Right atrium auricular region (tissue), 2 donors: ENCODE measurements around the gene IFNG. TPM values are rescaled to one million over a fixed set of nuclear protein-coding genes. Genes with fewer than 3 reads are reported as not detected.

Source experiments
- DNase-seq: peaks from one replicate; pipeline ENCODE4 v3.0.0-alpha.2; 2019; ENCODE audit warnings: low spot score
- H3K27ac ChIP-seq, 2 donors: fragments of 200-600 bp; sonication (generic); 1 replicate in 1 of 2; 2 replicates in 1 of 2; pipeline ENCODE4 v1.5.1; 2016 to 2019
- H3K27me3 ChIP-seq, 2 donors: fragments of 200-600 bp; sonication (generic); one replicate each; pipeline versions ENCODE4 v1.5.1 to v1.6.0; 2017 to 2019
- H3K36me3 ChIP-seq: fragments of 200-600 bp; sonication (generic); one replicate; pipeline ENCODE4 v1.5.1; 2016
- H3K4me1 ChIP-seq, 2 donors: fragments of 200-600 bp; sonication (generic); one replicate each; pipeline versions ENCODE4 v1.5.1 to v1.6.0; 2017 to 2019
- H3K4me3 ChIP-seq, 2 donors: fragments of 200-600 bp; sonication (generic); 1 replicate in 1 of 2; 2 replicates in 1 of 2; pipeline ENCODE4 v1.5.1; 2017 to 2019; ENCODE audit warnings: mild to moderate bottlenecking in 1 of 2, moderate library complexity in 1 of 2
- H3K9me3 ChIP-seq, 2 donors: fragments of 200-600 bp; sonication (generic); one replicate each; pipeline ENCODE4 v1.5.1; 2019
- CTCF ChIP-seq, 2 donors: fragments of 200-600 bp; sonication (generic); IDR thresholded peaks; one replicate each; pipeline ENCODE4 v1.5.1; 2019; ENCODE audit warnings: antibody characterized with exemption in 2 of 2
- total RNA-seq, 2 donors: library from RNA; depleted of rRNA; stranded (reverse); fragments of >200 nt; gene quantifications; one replicate each; pipeline ENCODE4 v1.1.0, GENCODE V29; 2016

Gene IFNG
- total RNA-seq, 2 donors from 2014 or later, result not detected

GRCh38 chr12:68180792-68181744 is 21.5 kb upstream of the IFNG start:
- TF ChIP-seq CTCF (IDR thresholded peaks at IDR 0.05), result no peak

GRCh38 chr12:68178774-68179439 is 19.4 kb upstream of the IFNG start:
- no peak for DNase-seq
- TF ChIP-seq CTCF (IDR thresholded peaks at IDR 0.05), result no peak
- Histone ChIP-seq H3K9me3 (no peaks in the 10 kb centered on the region), H3K4me3 (no peak overlapping the region), H3K27ac (no peak overlapping the region), H3K4me1 (no peaks in the 10 kb centered on the region), H3K27me3 (no peaks in the 10 kb centered on the region), H3K36me3 (no peaks in the 10 kb centered on the region)

More at GRCh38 chr12:68180792-68181744, 21.5 kb upstream of the IFNG start:
- Histone ChIP-seq H3K9me3 (no peaks in the 10 kb centered on the region), H3K4me3 (no peak overlapping the region), H3K27me3 (no peaks in the 10 kb centered on the region), H3K4me1 (no peaks in the 10 kb centered on the region), H3K36me3 (no peaks in the 10 kb centered on the region), H3K27ac (no peak overlapping the region)
- no peak for DNase-seq

- Histone ChIP-seq H3K27ac (no peak overlapping the region), H3K4me3 (no peak overlapping the region), H3K4me1 (no peaks in the 10 kb centered on the region), H3K27me3 (no peaks in the 10 kb centered on the region), H3K9me3 (no peaks in the 10 kb centered on the region), H3K36me3 (no peaks in the 10 kb centered on the region)
- no peak for TF ChIP-seq CTCF (IDR thresholded peaks at IDR 0.05)
- DNase-seq, result no peak
Observed at GRCh38 chr12:68178184-68178583, 18.6 kb upstream of the IFNG start.

- H3K9me3 ChIP-seq, result no peaks in the 10 kb centered on the region
- H3K27ac ChIP-seq, result no peak overlapping the region
- H3K4me1 ChIP-seq, result no peaks in the 10 kb centered on the region
- no peak overlapping the region for H3K4me3 ChIP-seq
- no peak for DNase-seq
- no peaks in the 10 kb centered on the region for H3K36me3 ChIP-seq
- H3K27me3 ChIP-seq, result no peaks in the 10 kb centered on the region
- no peak for TF ChIP-seq CTCF (IDR thresholded peaks at IDR 0.05)
Observed at GRCh38 chr12:68177562-68177961, 18.0 kb upstream of the IFNG start.

GRCh38 chr12:68176257-68176656 is 16.7 kb upstream of the IFNG start:
- H3K27ac ChIP-seq, result no peak overlapping the region
- TF ChIP-seq CTCF (IDR thresholded peaks at IDR 0.05), result no peak
- no peaks in the 10 kb centered on the region for H3K36me3 ChIP-seq
- no peak overlapping the region for H3K4me3 ChIP-seq
- no peaks in the 10 kb centered on the region for H3K9me3 ChIP-seq
- no peaks in the 10 kb centered on the region for H3K27me3 ChIP-seq
- DNase-seq, result no peak
- H3K4me1 ChIP-seq, result no peaks in the 10 kb centered on the region
